GM12872 (cell line): ENCODE data around the gene UPP2.

Source experiments
- TF ChIP-seq, protein P1 (sequence below): IDR thresholded peaks from 3 replicates; pipeline ENCODE4 v1.5.1; 2011; ENCODE audit warnings: low read depth, mild to moderate bottlenecking, low read length, moderate library complexity; ENCODE audit not compliant: insufficient read depth

UPP2 gene

DNA sequence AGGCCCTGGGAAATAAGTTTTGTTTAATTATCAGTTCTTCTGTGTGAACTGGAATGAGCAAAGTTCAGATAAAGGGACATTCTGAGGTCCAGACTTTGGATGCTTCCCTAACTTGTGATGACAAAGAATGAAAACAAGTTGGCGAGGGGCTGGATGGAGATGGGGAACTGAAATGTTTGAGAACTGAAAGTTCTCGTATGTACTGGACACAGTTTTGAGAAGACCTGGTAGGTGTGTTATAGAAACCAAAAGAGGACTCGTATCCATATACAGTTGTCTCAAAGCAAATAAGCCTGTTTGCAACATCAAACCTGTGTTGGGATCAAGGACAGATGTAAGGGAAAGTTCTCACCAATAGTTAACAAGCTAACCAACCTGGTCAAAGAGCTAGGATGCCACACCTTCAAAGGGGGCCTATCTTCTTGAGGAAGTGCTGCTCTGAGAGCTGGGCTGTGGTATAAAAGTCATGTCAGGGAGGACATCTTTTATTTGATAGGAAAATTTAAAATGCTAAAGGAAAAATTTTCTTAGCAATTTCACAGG is at the start of gene UPP2:
UPP2 (plus strand) TSS at position 493 of the 543 bp plus-strand sequence. CDS start 188 bp downstream, outside the sequence.
- TF ChIP-seq, protein P1, sequence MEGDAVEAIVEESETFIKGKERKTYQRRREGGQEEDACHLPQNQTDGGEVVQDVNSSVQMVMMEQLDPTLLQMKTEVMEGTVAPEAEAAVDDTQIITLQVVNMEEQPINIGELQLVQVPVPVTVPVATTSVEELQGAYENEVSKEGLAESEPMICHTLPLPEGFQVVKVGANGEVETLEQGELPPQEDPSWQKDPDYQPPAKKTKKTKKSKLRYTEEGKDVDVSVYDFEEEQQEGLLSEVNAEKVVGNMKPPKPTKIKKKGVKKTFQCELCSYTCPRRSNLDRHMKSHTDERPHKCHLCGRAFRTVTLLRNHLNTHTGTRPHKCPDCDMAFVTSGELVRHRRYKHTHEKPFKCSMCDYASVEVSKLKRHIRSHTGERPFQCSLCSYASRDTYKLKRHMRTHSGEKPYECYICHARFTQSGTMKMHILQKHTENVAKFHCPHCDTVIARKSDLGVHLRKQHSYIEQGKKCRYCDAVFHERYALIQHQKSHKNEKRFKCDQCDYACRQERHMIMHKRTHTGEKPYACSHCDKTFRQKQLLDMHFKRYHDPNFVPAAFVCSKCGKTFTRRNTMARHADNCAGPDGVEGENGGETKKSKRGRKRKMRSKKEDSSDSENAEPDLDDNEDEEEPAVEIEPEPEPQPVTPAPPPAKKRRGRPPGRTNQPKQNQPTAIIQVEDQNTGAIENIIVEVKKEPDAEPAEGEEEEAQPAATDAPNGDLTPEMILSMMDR = no peak

DNA sequence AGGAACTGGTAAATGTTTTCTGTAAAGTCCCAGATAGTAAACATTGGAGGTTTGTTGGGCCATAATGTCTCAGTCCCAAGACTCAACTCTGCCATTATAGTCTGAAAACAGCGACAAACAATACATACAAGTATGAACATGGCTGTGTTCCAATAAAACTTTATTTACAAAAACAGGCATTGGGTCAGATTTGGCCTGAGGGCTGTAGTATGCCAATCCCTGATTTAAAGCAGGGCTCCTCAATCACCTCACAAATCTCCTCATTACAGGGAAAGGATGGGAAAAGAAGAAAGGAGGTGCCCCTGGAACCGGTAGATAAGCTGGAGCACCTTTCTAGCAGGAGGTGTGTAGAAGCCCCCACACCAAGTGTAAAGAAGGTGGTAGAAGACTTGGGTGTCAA is 48.9 kb upstream of the UPP2 start:
- TF ChIP-seq, protein P1 = no peak

DNA sequence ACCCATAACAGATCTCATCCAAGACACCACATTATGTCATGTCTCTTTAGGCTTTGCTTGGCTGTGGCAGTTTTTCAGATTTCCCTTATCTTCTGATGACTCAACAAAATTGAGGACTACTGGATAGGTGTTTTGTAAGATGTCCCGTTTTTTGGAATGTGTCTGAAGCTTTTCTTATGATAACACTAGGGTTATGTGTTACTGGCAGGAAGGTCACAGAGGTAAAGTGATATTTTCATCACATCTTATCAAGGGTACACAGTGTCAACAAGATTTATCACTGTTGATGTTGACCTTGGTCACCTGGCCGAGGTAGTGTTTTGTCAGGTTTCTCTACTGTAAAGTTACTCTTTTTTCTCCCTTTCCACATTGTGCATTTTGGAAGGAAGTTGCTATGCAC is 44.8 kb upstream of the UPP2 start:
- TF ChIP-seq, protein P1 = no peak

DNA sequence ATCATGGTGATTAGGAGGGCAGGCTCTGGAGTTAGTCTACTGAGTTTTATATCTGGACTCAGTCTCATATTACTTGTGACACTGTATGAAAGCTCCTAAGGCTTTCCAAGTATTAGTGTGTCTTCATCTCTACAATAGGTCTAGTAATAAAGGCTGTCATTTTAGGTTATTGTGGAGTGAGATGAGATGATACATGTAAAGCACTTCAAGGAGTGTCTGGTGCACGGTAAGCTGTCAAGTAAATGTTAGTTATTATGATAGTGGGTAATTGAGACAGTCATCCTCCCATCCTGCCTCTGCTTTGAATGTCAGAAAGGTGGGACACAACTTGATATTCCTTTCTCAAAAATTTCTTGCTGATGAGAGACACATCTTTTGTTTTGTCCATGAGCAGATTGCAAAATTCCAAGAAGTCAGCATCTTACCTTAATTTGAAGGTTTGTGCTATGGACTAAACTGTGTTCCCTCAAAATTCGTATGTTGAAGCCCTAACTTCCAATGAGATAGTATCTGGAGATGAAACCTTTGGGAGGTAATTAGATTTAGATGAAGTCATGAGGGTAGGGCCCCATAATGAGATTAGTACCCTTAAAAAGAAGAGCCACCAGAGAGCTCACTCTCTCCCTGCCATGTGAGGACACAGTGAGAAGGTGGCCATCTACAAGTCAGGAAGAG is 41.4 kb upstream of the UPP2 start:
- TF ChIP-seq, protein P1 = no peak

DNA sequence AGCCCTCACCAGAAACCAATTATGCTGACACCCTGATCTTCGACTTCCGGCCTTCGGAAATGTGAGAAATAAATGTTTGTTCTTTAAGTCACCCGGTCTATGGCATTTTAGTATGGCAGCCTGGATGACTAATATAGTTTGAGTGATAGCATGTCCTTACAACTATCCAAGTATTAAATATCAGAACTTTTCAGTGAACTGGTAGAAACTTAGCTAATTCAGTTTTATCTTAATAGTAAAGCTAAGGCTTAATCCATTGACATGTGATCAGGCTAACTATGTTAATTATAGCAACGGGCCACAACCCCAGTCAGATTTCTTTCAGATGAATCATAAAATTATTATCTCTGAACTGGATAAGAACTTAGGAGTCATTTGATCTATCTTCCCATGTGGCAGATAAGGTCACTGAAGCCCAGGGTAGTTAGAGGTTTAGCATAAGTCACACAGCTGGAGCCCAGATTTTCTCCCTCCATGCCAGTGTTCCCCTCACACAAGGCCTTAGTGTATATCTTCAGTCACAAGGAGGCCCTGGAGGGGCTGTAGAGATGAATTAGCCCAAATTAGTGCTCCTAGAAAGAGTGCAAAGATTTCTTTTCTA is 40.7 kb upstream of the UPP2 start:
- TF ChIP-seq, protein P1 = no peak

DNA sequence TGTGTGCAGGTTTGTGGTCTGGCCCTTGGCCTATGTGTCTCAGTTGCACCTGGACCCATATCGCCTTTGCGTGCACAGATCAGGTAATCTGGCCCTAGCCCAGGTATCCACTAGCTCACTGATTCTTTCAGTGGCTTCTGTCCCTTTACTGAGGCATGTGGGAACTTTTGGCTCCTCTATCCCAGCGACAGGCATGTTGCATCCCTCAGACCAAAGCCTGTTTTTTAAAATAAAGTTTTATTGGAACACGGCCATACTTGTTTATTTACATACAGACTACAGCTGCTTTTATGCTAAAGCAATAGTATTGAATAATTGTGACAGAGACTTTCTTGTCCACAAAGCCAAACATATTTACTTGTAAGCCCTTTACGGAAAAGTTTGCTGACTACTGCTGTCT is 39.9 kb upstream of the UPP2 start:
- TF ChIP-seq, protein P1 = no peak

DNA sequence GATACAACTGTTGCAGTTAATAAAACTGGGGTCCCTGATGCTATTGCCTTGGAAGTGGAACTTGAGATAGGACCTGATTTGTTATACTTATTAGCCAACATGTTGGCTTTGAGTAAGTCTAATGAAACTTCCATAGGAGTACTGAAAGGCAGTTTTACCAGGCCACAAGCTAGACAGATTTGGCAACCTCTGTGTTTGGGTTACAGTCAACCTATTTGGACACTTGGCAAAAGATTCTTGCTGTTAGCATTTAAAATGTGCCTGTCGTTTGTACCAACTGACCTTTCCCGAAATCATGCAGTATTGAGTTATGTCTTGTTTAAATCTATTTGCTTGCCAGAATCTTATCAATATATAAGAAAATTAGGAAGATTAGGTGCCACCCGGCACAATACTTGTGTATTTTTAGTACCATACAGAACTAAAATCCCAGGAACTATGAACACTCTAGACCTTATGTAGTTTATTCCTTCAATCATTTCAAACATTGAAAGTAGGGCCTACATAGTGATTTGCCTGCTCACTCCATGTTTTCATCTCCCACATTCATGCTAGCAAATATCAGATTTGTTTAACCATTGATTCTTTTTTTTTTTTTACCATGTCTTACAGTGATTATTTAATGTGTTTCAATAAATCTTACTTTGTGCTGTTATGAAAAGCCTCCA is 35.5 kb upstream of the UPP2 start:
- TF ChIP-seq, protein P1 = no peak
